NCI-H460 (cell line): Measurements from ENCODE around the gene PARVA. TPM values are rescaled to one million over a fixed set of nuclear protein-coding genes. Genes with fewer than 3 reads are reported as not detected.

Experiments
- DNase-seq: peaks from one replicate; pipeline ENCODE4 v3.0.0-alpha.2; 2016; ENCODE audit warnings: low read depth; ENCODE audit errors: extremely low read depth
- total RNA-seq: library from RNA; depleted of rRNA; stranded (reverse); fragments of >200 nt; shearing (Covaris generic); gene quantifications from 2 replicates; pipeline ENCODE4 v1.2.3, GENCODE V29; 2014

Gene PARVA
- total RNA-seq, 1 experiment from 2014 or later = 9.7 TPM

GRCh38 chr11:12524865-12525264 is 147.5 kb downstream of the PARVA start:
- no peak for DNase-seq

GRCh38 chr11:12525466-12526055 is 148.2 kb downstream of the PARVA start:
- DNase-seq = no peak

- DNase-seq = no peak
These were observed 149.4 kb downstream of the PARVA start for GRCh38 chr11:12526789-12527188.

- DNase-seq = no peak
These were observed 151.1 kb downstream of the PARVA start for GRCh38 chr11:12528487-12528886.

- DNase-seq = no peak
These were observed 151.7 kb downstream of the PARVA start for GRCh38 chr11:12529041-12529440.

- DNase-seq = no peak
These were observed 152.4 kb downstream of the PARVA start for GRCh38 chr11:12529793-12530192.

- no peak for DNase-seq
These were observed 153.6 kb downstream of the PARVA start for GRCh38 chr11:12531020-12531419.

GRCh38 chr11:12531681-12532080 is 154.3 kb downstream of the PARVA start:
- no peak for DNase-seq

- no peak for DNase-seq
These were observed 155.2 kb downstream of the PARVA start for GRCh38 chr11:12532580-12532979.

- no peak for DNase-seq
These were observed 157.2 kb downstream of the PARVA start for GRCh38 chr11:12534549-12534948.

GRCh38 chr11:12535321-12535720 is 157.9 kb downstream of the PARVA start:
- no peak for DNase-seq

- DNase-seq = no peak
These were observed 159.2 kb downstream of the PARVA start for GRCh38 chr11:12536566-12536965.

- DNase-seq = no peak
These were observed 160.5 kb downstream of the PARVA start for GRCh38 chr11:12537778-12538401.

GRCh38 chr11:12538889-12539421 is 161.6 kb downstream of the PARVA start:
- DNase-seq = no peak

- peak; percentile 6 for DNase-seq
These were observed 162.2 kb downstream of the PARVA start for GRCh38 chr11:12539572-12539971.

- DNase-seq = no peak
These were observed 162.8 kb downstream of the PARVA start for GRCh38 chr11:12540075-12540680.

GRCh38 chr11:12540913-12541582 is 163.7 kb downstream of the PARVA start:
- DNase-seq = no peak

- DNase-seq = no peak
These were observed 164.3 kb downstream of the PARVA start for GRCh38 chr11:12541583-12542151.

GRCh38 chr11:12542186-12542935 is 165.0 kb downstream of the PARVA start:
- no peak for DNase-seq
